Measurements from ENCODE around the gene ITGB3. TPM values are rescaled to one million over a fixed set of nuclear protein-coding genes. Genes with fewer than 3 reads are reported as not detected.
A peak's percentile ranks its signal among the peaks of the same experiment; 100 is the strongest.

Gene ITGB3
- total RNA-seq, 4 donors from 2014 or later, result 7.9 to 26.3 (median 8.6) TPM

DNA sequence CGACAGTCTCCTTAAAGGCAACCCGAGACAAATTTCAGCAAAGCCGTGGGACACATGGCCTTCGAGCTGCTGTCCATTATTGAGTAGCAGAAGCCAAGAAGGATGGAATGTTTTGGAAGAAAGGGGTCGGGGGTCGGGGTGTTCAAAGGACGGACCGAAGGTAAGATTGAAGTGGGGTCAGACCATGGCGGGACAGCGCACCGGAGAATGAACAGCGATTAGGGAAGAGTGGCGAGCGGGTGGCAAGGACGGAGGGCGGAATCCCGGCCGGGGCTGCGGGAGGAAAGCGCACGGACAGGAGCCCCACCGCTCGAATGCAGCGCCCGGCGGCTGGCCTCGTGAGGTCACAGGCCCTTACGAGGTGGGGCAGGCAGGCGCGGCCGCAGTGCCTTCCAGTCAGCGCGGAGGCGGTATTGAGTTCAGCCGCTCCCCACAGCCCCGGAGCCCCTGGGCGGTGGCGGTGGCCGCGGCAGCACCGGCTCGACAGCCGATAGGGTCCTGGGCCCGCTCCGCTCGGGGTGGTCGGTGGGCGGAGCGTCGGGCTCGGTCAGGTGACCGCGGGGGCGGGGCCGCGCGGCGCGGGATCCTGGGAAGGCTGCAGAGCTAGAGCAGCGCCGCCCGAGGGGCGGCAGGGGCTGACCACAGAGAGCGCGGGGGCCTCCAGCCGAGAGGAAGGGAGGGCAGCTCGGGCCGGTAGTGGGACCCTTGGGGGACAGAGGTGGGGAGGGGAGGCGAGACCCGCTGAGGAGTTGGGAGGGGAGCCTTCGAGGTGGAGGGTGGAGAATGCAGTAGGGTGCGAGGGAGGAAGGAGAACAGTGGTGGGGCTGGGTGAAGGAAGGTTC lies 70.0 kb downstream of the ITGB3 start, which contains the start of gene EFCAB13:
Gene EFCAB13, plus strand, starts transcription at position 574 of the 842 bp plus-strand sequence. CDS start 4,399 bp downstream, outside the sequence.
- peak within 1 kb of the TSS; percentile 89 to 93 (median 92) for H3K27ac ChIP-seq
- TF ChIP-seq POLR2AphosphoS5 (IDR thresholded peaks at IDR 0.05) (peak; percentile 91 to 92 (median 91)), POLR2A (IDR thresholded peaks at IDR 0.05) (peak; percentile 98), EP300 (IDR thresholded peaks at IDR 0.05; ENCODE audit: low read depth) (no peak)
- TF ChIP-seq, protein P1, sequence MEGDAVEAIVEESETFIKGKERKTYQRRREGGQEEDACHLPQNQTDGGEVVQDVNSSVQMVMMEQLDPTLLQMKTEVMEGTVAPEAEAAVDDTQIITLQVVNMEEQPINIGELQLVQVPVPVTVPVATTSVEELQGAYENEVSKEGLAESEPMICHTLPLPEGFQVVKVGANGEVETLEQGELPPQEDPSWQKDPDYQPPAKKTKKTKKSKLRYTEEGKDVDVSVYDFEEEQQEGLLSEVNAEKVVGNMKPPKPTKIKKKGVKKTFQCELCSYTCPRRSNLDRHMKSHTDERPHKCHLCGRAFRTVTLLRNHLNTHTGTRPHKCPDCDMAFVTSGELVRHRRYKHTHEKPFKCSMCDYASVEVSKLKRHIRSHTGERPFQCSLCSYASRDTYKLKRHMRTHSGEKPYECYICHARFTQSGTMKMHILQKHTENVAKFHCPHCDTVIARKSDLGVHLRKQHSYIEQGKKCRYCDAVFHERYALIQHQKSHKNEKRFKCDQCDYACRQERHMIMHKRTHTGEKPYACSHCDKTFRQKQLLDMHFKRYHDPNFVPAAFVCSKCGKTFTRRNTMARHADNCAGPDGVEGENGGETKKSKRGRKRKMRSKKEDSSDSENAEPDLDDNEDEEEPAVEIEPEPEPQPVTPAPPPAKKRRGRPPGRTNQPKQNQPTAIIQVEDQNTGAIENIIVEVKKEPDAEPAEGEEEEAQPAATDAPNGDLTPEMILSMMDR (IDR thresholded peaks at IDR 0.05), result peak in 3 of 5 experiments; percentile 17 to 57 (median 17)
- H3K4me1 ChIP-seq, result peaks cover 0 to 8% (median 3%) of the 10 kb centered on the region in 4 donors
- 1% methylated on average over 19 to 54 of the region's 72 CpGs for WGBS, 2 donors (ENCODE audit: low coverage in 1 of 2)
- no peaks in the 10 kb centered on the region for H3K9me3 ChIP-seq
- peak; percentile 92 for DNase-seq
- H3K36me3 ChIP-seq, result no peaks in the 10 kb centered on the region
- intact Hi-C loops (cut with DNase I; ENCODE audit: low total_unique reads) (no loop called here), in situ Hi-C loops (cut with MboI; ENCODE audit: low pct_ligation_motif_present in 1 of 4, low pct_unique_long_range_greater_than_20kb in 1 of 4, low sequenced_read_pairs in 3 of 4) (no loop called here)
- peak within 1 kb of the TSS; percentile 51 to 72 (median 62) for H3K4me3 ChIP-seq
- no peaks in the 10 kb centered on the region for H3K27me3 ChIP-seq

DNA sequence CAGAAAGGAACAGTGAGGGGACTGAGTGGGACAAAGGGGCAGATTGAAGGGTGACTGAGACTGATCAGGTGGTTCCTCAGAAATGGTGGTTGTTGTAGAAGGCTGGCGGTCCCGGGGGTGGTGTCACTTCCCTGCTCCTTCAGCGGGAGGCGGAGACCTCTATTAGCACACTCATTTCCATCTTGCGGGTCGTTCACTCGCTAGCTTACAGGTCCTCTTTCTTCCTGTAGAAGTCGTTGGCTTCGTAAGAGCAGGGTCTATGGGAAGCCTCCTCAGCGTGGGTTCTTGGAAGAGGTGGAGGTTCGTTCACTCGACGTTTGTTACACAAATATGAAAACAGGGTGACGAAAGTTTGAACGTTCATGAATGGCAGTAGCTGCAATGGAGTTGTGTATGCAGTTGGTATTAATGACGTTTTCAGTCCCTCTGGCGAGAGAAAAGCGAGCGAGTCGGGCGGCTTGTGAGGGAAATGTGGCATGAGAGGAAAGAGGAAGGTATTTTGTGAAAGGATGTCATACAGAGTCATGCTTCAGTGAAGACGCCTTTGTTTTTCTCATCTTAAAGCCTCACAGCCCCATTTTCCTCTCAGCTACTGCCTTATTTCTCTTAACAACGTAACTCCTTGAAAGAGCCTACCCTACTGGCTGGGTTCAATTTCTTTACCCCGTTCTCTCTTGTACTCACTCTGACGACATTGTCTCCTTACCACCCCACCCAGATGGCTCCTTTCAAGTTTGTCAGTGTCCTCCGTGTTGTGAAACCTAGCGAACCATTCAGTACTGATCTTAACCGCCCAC lies 70.8 kb downstream of the ITGB3 start:
- Histone ChIP-seq H3K36me3 (no peaks in the 10 kb centered on the region), H3K27ac (peak overlapping the region; percentile 89 to 93 (median 92)), H3K4me3 (peak overlapping the region; percentile 51 to 72 (median 62)), H3K27me3 (no peaks in the 10 kb centered on the region), H3K9me3 (no peaks in the 10 kb centered on the region), H3K4me1 (peaks cover 0 to 8% (median 3%) of the 10 kb centered on the region in 4 donors)
- peak in 2 of 3 donors; percentile 34 to 51 for TF ChIP-seq POLR2AphosphoS5 (IDR thresholded peaks at IDR 0.05)
- TF ChIP-seq POLR2A (IDR thresholded peaks at IDR 0.05), result no peak
- peak; percentile 68 for DNase-seq
- intact Hi-C loops (cut with DNase I; ENCODE audit: low total_unique reads) (no loop called here), in situ Hi-C loops (cut with MboI; ENCODE audit: low pct_ligation_motif_present in 1 of 4, low pct_unique_long_range_greater_than_20kb in 1 of 4, low sequenced_read_pairs in 3 of 4) (no loop called here)
- 23 to 24% methylated on average over 16 to 28 of the region's 28 CpGs for WGBS, 2 donors (ENCODE audit: low coverage in 1 of 2)

DNA sequence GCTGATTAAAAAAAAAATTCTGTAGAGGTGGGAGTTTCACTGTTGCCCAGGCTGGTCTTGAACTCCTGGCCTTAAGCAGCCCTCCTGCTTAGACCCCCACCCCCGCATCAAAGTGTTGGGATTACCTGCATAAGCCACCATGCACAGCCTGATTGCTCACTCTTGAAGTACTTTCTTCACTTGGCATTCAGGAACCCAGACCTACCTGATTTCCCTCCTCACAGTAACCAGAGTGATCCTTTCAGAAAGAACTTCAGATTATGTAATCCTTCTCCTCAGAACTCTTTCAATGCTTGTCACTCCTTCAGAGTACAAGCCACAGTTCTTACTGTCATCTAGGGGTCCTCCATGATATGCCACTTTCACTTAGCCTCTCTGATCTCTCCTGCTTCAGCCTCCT lies 71.5 kb downstream of the ITGB3 start:
- intact Hi-C loops (cut with DNase I; ENCODE audit: low total_unique reads), result no loop called here
- in situ Hi-C loops (cut with MboI; ENCODE audit: low pct_ligation_motif_present in 1 of 4, low pct_unique_long_range_greater_than_20kb in 1 of 4, low sequenced_read_pairs in 3 of 4), result no loop called here
- Histone ChIP-seq H3K4me1 (peaks cover 0 to 8% (median 3%) of the 10 kb centered on the region in 4 donors), H3K27ac (peak overlapping the region in 2 of 4 donors; percentile 89 to 93), H3K9me3 (no peaks in the 10 kb centered on the region), H3K4me3 (no peak overlapping the region), H3K36me3 (no peaks in the 10 kb centered on the region), H3K27me3 (no peaks in the 10 kb centered on the region)
- 80 to 93% methylated on average over 1 of the region's 1 CpG for WGBS, 2 donors (ENCODE audit: low coverage in 1 of 2)
- TF ChIP-seq, protein P1 (IDR thresholded peaks at IDR 0.05), result no peak
- TF ChIP-seq POLR2A (IDR thresholded peaks at IDR 0.05) (no peak), EP300 (IDR thresholded peaks at IDR 0.05; ENCODE audit: low read depth) (no peak), POLR2AphosphoS5 (IDR thresholded peaks at IDR 0.05) (no peak)
- no peak for DNase-seq

DNA sequence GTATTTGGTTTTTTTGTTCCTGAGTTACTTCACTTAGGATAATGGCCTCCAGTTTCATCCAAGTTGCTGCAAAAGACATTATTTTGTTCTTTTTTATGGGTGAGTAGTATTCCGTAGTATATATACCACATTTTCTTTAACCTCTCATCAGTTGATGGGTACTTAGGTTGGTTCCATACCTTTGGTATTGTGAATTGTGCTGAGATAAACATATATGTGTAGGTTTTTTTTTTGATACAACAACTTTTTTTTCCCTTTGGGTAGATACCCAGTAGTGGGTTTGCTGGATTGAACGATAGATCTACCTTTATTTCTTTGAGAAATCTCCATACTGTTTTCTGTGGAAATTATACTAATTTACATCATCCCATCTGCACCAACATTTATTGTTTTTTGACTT lies 76.9 kb downstream of the ITGB3 start:
- no peaks in the 10 kb centered on the region for H3K36me3 ChIP-seq
- H3K9me3 ChIP-seq, result no peaks in the 10 kb centered on the region
- no peak for DNase-seq
- in situ Hi-C loops (cut with MboI; ENCODE audit: low pct_ligation_motif_present in 1 of 4, low pct_unique_long_range_greater_than_20kb in 1 of 4, low sequenced_read_pairs in 3 of 4), result no loop called here
- no peaks in the 10 kb centered on the region for H3K4me1 ChIP-seq
- 99 to 100% methylated on average over 2 of the region's 2 CpGs for WGBS, 2 donors (ENCODE audit: low coverage in 1 of 2)
- H3K27me3 ChIP-seq, result no peaks in the 10 kb centered on the region
- intact Hi-C loops (cut with DNase I; ENCODE audit: low total_unique reads), result no loop called here
- H3K27ac ChIP-seq, result no peak overlapping the region
- TF ChIP-seq, protein P1 (IDR thresholded peaks at IDR 0.05), result no peak
- TF ChIP-seq POLR2A (IDR thresholded peaks at IDR 0.05), result no peak
- TF ChIP-seq POLR2AphosphoS5 (IDR thresholded peaks at IDR 0.05), result no peak
- no peak for TF ChIP-seq EP300 (IDR thresholded peaks at IDR 0.05; ENCODE audit: low read depth)
- H3K4me3 ChIP-seq, result no peak overlapping the region
